Superior temporal gyrus (tissue), 1 donor: Measurements from ENCODE around the gene COA3.
"Not testable (repeated sequence)": the region's sequence is repeated elsewhere in the genome, so short reads cannot be mapped to it uniquely, and the experiment has no call there.

ENCODE experiments used
- DNase-seq: peaks from one replicate; pipeline ENCODE4 v3.0.0-alpha.2; 2016; ENCODE audit errors: extremely low spot score

Gene COA3

DNA sequence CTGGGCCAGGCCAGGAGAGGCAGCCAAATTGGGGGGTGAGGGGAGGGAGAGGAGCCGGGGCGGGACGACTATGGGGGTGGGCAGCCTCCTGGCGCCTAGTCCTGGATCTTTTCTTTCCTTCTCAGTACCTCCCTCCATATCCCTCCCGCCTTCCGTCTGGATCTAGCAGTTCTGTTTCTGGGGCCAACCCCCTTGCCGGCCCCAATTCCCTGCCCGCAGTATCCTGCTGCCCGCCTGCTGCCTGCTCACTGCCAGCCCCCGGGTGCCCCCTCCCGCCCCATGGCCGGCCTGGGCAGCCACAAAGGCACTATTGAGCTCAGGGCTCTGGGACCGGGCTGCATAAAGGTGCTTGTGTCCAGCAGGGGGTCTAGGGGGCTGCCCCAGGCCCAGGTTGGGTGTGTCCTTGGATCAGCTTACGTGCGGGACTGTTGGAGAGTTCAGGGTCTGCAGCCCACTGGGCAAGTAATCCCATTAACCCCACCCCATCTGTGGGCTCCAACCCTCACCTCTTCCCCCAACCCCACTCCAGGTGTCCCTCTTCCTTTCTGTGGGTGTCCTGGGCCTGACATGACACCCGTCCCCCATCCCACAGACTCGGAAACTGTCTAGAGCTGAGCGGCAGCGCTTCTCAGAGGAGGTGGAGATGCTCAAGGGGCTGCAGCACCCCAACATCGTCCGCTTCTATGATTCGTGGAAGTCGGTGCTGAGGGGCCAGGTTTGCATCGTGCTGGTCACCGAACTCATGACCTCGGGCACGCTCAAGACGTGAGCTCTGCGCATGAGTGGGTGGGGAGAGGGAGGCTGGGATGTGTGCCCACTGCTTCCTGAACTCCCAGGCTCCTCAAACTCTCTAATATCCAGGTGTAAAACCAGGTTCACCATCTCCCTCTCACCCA, 16.1 kb downstream of the COA3 start:
- no peak for DNase-seq

DNA sequence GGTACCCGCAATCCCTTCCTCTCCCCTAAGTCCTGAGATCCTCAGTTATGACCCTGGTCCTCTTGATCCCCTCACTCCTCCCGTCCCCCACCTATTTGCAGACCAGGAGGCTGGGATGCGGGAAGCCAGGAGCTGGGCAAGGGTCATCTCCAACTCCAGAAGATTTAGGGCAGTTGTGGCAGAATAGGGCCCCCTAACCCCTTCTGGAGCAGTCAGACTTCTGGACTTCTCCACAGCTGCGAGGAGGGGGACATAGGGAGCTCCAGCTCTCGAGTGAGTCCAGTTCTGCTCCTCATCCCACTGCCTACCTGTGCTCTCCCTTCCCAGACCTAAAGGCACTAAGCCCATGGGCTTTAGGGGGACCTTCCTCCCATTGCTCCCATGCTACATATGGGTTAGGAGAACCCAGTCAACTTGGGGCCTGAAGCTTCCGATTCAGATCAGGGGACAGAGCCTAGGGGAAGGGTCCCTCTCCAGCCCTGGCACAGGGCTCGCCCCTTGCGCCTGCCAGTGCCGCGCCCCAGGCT, 16.8 kb downstream of the COA3 start:
- no peak for DNase-seq

DNA sequence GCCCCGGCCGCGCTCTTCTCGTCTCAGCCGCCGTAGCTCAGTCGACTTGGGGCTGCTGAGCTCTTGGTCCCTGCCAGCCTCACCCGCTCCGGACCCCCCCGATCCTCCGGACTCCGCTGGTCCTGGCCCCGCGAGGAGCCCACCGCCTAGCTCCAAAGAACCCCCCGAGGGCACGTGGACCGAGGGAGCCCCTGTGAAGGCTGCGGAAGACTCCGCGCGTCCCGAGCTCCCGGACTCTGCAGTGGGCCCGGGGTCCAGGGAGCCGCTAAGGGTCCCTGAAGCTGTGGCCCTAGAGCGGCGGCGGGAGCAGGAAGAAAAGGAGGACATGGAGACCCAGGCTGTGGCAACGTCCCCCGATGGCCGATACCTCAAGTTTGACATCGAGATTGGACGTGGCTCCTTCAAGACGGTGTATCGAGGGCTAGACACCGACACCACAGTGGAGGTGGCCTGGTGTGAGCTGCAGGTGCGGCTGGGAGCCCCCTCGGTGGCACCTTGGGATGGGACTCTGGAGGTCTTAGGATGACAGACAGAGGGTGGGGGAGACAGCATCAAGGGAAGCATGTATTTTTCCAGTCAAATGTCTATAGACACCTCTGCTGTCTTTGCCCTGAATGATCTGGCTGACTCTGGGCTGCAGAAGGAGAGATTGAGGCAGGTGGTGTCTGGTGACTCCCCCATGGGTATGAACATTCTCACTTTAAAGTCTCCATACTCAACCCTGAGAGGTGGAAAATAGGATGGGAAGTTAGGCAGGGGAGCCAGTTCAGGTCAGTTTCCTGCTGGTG, 17.5 kb downstream of the COA3 start:
- DNase-seq = no peak

DNA sequence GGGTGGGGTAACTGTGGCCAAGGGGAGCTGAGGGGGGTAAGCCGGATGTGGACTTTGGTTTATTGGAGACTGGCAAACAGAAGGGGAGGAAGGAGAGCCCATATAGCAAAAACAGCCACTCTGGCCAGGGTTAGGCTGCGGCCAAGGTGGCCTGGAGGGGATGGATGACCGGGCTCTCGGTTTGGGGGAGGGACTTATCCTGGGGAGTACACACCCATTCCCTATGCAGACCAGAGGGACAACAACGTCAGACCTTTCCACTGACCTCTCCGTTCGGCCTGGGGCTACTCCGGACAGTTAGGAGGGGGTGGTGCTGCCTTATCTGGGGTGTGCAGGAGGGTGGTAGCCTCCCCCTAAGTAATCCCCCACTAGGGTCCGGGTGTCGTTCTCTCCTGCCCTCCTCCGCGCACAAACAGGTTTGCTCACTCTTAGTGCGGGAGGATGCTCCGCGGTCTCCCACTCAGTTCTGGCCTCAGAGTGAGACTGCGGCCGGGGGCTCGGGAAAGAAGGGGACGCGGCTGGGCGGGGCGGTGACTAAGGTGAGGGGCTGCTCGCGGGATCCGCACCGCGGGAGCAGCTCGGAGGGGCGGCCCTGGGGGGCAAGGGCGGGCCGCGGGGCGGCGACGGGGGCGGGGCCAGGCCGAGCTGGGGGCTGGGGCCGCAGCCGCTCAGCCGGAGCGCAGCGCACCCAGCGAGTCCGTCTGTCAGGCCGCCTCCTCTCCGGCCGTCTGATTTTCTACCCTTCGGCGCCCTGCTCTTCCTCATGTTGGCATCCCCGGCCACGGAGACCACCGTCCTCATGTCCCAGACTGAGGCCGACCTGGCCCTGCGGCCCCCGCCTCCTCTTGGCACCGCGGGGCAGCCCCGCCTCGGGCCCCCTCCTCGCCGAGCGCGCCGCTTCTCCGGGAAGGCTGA, 18.3 kb downstream of the COA3 start, which contains the start of gene WNK4:
WNK4 (plus strand) TSS at position 675 of the 915 bp plus-strand sequence; CDS start at position 764, 89 bp downstream.
- no peak for DNase-seq

DNA sequence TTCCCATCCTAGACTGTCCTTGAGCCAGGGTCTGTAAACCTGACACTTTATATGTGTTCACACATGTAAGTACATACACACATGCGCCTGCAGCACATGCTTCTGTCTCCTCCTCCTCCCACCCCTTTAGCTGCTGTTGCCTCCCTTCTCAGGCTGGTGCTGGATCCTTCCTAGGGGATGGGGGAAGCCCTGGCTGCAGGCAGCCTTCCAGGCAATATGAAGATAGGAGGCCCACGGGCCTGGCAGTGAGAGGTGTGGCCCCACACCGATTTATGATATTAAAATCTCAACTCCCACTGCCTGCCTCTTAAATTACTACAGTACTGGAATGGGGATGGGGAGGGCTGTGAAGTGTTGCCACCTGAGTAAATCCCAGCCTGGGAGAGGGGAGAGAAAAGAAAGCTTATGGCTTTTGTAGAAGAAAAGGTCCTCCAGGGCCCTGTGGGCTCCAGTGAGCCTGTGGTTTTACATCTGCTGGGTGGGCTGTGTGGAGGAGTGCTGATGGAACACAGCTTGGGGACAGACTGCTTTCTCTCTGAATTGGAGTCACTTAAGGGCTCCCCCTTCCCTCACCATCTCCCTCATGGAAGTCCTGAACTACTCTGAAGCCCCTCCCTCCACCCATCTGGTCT, 19.1 kb downstream of the COA3 start:
- no peak for DNase-seq

DNA sequence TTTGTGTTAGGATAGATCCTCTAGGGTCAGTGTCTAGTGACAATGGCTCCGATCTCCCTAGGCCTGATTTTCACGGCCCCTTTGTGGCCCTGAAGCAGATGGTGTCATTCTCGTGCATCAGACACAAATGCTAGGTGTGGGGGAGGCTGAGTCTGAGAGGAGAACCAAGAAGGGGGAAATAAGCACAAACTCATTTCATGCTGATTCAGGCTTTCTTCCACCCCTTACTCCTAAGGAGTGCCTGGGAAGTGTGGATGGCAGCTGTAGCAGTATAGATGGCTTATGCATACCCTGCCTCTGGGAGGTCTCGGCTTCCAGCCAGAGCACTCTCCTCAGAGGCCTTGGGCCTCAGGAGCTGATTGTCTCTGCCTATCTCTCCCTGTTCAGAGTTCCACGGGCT, 19.9 kb downstream of the COA3 start:
- no peak for DNase-seq

DNA sequence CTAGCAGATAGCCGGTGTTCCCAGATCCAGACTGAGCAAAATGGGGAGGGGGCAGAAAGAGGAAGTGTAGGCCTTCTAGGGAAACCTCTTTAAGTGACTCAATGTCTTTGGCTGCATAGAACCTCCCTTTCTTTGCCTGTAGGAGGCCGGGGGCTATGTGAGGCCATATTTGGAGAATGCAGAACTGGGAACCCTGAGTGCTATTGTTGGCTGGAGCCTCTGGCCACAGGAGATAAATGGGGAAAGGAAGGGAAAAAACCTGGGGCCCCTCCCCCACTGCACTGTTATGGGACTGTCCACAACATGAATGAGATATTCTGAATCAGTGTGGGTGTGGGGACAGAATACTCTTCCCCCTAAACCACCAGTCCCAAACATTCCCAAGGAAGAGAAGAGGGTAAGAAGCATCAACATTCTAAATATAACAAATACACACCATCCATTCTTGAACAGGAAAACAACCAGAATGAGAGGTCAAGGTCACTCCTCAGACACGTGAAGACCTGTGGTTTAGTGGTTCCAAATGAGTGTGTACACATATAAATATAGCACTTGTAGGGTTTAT, 22.9 kb downstream of the COA3 start:
- DNase-seq = no peak

DNA sequence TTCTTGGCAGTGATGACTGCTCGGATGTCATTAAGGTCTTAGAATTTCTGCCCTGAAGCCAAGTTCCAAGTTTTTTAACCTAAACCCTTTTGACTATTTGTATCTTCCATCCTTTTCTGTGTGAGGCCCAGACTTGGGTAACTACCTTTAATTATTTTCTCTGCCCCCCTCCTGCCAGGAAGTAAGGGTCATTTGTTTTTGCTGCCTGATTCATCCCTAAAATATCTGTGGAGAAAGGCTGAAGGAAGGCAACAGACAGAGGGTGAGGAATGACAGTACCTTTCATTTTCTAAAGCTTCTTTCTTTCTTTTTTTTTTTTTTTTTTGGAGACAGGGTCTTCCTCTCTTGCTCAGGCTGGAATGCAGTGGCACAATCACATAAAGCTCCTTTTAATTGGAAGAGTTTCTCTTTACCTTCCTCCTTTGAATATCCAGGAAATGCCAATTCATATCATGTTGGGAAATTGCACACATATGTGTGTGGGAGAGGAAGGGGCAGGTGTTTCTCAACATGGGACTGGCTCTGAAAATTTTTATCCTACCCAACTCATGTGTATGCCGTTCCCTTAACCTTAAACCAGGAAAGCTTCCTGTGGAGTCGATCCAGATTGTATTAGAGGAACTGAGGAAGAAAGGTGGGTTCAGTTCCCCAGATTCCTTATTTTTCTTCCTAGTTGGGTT, 24.3 kb downstream of the COA3 start:
- DNase-seq = no peak

DNA sequence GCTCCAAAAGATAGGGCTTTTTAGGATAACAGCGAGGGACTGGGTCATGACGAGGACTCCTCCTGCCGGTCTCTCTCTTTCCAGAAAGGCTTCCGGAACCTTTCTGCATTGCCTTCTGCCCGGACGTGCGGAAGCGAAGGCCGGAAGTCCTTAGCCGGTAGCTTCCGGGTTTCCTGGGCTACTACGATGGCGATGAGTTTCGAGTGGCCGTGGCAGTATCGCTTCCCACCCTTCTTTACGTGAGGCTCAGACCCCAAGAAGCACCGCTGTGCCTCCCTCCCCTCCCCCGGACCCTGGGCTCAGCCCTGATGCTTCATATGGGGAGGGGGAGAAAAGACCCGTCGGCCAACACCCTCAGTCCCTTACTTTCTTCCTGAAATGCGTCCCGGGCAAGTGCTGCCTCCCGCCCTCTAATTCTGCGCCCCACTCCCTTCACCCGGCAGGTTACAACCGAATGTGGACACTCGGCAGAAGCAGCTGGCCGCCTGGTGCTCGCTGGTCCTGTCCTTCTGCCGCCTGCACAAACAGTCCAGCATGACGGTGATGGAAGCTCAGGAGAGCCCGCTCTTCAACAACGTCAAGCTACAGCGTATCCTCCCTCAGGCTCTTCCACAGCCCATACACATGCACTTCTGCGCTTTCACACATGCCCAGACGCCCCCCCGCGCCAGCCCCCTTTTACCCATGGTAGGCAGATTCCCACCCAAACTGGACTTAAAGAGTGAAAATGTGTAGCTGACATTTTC, 25.0 kb downstream of the COA3 start, which contains the start of gene VPS25:
VPS25 (plus strand) TSS at position 160 of the 746 bp plus-strand sequence; CDS start at position 187, 27 bp downstream.
- DNase-seq = peak; percentile 94

DNA sequence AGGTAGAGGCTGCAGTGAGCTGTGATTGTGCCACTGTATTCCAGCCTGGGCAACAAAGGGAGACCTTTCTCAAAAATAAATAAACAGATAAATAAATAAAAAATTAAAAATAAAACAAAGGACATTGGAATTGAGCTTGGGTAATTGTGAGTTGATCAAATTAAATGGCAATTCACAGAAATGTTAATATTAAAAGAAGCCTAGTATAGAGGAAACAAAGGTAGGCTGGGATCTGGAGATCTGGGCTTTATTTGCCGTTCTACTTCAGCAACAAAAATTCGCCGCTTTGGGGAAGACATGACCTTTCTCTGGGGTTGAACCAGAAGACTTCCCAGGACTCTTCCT, 25.6 kb downstream of the COA3 start:
- no peak for DNase-seq

DNA sequence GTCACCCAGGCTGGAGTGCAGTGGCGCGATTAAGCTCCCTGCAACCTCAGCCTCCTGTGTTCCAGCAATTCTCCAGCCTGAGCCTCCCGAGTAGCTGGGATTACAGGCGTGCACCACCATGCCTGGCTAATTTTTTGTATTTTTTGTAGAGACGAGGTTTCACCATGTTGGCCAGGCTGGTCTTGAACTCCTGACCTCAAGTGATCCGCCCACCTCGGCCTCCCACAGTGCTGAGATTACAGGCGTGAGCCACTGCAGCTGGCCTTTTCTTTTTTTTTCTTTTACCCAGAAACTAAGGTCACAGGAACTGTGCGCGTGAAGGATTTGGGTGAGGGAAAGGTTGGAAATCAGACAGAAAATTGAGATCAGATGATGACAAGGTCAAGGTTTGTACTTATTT, 28.5 kb downstream of the COA3 start:
- not testable (repeated sequence) for DNase-seq

DNA sequence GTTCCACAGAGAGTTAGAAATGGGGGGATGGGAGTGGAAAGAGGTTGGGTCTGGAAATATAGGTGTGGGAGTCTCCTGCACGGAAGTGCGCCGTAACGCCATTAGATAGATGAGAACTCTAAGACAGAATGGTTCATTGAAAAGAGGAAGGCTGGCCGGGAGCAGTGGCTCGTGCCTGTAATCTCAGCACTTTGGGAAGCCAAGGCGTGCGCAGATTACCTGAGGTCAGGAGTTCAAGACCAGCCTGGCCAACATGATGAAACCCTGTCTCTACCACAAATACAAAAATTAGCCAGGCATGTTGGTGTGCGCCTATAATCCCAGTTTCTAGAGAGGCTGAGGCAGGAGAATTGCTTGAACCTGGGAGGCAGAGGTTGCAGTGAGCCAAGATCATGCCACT, 30.5 kb downstream of the COA3 start:
- DNase-seq = not testable (repeated sequence)

DNA sequence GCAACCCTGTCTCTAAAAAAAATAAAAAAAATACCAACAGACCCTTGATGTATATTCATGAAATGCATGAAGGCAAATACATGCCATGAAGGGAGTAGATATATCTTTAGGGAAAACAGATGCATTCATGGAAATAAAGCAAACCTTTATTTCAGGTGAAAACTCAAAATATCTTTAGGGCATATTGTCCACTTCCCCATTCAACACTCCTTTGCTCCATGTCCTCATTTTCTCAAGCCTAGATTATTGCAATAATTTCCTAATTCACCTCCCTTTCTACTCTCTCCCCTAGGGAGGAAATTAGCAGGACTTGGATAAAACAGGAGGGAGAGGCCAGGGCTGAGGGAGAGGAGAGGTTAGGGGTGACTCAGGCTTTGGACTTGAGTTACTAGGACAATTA, 31.0 kb downstream of the COA3 start:
- DNase-seq = no peak

DNA sequence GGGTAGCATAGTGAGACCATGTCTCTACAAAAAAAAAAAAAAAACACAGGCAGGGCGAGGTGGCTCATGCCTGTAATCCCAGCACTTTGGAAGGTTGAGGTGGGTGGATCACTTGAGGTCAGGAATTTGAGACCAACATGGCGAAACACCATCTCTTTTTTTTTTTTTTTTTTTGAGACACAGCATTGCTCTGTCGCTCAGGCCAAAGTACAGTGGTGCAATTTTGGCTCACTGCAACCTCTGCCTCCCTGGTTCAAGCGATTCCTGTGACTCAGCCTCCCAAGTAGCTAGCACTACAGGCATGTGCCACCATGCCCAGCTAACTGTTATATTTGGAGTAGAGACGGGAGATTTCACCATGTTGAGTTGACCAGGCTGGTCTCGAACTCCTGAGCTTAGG, 32.4 kb downstream of the COA3 start:
- no peak for DNase-seq

DNA sequence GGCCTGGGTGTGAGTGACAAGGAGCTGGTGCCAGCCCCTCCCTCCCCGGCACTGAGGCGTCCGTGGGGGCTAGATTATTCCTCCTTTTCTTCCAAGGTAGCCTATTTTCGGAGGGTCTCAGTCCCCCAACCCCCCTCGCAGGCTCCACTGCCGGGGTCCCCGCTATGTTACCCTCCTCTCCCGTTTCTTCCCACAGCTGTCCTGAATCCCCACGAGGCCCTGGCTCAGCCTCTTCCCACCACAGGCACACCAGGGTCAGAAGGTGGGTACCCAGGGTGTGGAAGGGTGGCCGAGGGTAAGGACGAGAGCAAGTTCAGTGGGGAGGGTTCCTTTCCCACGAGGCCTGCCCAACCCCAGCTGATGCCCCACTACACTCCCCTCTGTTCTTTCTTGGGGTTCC, 36.9 kb downstream of the COA3 start:
- no peak for DNase-seq

DNA sequence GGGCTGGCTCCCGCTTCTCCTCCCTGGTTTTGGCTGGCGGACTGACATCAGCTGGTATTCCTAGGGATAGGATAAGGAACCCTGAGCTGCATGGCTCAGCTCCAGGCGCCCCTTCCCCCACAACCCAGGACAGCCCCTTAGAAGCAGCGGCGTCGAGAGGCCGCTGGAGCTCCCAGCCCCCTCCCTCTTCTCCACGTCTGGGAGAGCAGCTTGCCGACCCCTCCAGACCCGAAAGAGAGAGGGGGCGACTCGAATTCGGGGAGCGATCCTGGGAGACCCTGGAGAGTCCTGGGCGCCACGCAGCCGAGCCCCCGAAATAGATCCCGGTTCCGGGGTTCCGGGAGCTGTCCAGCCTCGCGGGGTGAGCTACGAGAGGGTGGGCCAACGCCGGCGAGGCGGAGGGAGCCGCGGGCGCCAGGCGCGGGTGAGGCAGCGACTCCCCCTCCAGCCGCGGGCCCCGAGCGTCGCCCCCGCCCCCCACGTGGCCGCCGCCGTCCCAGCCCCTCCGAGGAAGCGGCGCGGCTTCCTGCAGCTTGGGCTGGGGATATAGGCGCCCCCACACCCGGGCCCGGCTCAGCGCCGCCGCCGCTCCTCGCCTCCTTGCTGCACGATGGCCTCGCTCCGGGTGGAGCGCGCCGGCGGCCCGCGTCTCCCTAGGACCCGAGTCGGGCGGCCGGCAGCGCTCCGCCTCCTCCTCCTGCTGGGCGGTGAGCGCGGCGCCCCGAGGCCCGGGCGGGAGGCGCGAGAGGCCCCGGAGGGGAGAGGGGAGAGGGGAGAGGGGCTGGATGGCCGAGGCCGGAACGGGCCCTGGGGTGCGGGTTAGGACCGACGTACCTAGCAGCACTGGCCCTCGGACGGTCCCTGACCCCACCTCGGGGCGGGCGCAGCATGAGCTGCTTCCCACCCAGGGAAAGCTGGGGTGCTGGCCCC, 37.6 kb downstream of the COA3 start, which contains the start of gene RAMP2:
RAMP2 (plus strand) TSS at position 576 of the 930 bp plus-strand sequence; CDS start at position 611, 35 bp downstream.
- DNase-seq = no peak

DNA sequence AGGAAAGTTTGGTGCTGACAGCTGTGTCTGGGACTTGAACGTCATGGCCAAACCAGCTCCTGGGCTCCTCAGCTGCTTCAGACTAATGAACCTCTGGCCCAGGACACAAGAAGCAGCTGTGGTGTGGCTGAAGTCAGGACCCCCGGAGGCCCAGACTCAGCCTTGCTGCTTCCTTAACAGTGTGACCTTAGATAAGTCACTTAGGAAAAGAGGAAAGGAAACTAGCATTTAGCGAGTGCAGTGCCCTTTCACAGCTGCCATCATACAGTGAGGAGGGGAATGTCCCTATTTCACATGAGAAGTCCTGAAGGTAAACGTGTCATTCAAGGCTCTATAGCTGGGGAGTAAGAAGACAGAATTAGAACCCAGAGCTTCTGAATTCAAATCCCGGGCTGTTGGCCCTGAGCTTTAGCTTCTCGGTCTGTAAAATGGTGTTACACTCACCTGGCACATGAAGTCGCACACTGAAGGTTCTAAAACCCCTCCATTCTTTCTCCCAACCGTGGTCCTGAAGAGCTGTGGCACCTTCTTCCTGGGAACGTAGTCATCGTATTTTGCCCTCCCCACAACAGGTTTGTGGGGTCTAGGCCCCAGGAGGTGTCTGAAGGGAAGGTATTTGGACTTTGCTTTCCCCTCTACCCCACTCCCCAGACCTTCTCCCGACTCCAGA, 38.4 kb downstream of the COA3 start:
- DNase-seq = no peak

DNA sequence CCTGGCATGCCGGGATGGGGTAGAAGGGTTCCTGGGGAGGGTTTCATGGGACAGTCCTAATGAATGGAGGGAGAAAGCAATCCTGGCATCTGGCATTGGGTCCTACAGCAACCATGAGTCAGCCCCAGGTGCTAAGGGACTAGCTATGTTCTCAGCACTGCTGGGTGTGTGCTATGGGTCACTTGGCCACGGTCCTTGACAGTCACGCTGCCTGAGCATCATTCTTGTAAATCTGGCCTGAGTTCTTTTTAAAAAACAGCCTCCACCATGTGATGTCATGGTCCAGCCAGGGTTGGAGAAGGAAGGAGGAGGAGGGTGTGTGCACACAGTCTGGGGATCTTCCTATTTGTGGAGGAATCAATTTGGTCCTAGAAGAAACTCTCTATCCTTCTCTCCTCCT, 43.7 kb downstream of the COA3 start:
- DNase-seq = no peak
